HS-27A (cell line): ENCODE data around the gene PAX6.

Experiments used
- DNase-seq: peaks from one replicate; pipeline ENCODE4 v3.0.0-alpha.2; 2012; ENCODE audit warnings: low read depth, missing footprints

Gene PAX6

DNA sequence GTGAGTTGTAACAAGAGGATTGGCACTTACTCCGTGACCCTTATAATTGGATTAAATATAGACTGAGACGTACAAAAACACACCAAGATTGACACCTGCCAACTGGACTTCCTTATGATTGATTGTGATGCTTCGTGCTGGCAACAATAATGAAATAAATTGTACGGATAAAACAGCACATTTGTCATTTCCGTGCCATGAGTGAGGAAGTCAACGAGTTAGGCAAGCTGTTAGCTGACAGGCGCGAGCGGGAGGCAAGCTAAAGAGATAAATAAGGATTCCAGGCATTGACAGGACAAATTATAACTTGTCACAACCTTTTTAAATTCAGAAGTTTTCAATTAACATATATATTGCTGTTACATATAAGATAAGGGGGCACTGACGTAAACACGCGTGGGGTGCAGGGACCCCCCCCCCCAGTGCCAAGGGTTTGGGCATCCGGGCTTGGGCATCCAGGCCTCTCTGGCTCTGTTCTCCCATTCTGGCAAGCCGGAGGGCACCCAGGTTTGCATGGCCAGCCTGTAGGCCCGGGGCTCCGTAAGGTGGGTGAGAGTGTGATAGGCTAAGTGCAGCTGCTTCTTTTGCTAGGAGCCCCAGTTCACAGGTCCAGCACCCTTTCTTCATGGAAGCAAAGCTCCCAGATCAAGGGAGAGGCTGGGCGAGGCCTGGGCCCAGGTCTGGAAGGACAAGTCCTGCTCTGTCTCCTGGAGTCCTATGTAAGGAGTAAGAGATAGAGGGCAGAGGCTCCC is 11.2 kb upstream of the PAX6 start:
- no peak for DNase-seq

- DNase-seq, result no peak
Measured at GRCh38 chr11:31821766-31822165, 10.6 kb upstream of the PAX6 start.

DNA sequence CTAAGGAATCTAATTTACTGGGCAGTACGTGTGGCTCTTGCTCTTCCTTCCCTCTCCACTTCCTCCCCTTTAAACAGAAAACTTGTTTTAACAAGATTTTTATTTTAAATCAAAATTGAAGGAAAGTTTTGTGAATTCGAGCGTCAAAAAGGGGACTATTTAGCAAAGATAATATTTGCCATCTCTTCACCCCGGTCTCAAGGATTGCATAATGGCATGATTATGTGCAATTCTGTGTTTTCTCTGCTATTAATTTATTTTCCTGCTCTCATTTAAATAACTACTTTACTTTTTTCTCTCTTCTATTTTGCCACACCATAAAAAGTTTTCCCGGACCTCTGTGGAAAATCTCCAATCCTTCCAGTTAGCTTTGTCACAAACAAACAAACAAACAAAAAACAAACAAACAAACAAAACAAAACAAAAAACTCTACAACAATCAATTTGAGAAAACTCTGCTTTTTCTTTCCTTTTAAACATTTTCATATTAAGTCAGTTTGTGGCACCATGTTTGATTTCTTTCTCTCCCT is 10.2 kb upstream of the PAX6 start:
- DNase-seq, result no peak

GRCh38 chr11:31820438-31820818 is 9.3 kb upstream of the PAX6 start:
- no peak for DNase-seq

GRCh38 chr11:31819621-31820437 is 8.7 kb upstream of the PAX6 start:
- DNase-seq, result no peak

DNA sequence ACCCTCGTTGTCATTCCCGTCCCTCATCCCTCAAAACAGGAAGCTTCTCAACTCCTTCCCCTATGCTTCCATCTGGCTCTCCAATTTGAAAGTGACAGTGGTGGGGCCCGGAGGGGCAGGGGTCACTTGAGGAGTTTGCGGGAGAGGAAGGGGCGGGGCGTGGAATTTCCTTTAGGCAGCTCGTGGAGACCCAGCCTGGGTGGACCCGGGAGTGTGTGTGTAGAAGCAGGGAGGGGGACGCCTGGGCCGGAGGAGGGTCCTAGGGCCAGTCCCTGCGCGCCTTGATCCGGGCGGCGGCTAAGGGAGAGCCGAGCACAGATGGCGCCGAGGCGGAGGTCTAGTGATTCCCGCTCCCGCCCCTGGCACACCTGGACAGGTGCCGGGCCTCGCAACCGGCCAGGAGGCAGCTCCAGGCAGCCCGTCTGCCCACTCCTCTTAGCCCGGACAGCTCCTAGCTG is 7.8 kb upstream of the PAX6 start:
- no peak for DNase-seq

- no peak for DNase-seq
Measured at GRCh38 chr11:31818425-31818755, 7.3 kb upstream of the PAX6 start.

DNA sequence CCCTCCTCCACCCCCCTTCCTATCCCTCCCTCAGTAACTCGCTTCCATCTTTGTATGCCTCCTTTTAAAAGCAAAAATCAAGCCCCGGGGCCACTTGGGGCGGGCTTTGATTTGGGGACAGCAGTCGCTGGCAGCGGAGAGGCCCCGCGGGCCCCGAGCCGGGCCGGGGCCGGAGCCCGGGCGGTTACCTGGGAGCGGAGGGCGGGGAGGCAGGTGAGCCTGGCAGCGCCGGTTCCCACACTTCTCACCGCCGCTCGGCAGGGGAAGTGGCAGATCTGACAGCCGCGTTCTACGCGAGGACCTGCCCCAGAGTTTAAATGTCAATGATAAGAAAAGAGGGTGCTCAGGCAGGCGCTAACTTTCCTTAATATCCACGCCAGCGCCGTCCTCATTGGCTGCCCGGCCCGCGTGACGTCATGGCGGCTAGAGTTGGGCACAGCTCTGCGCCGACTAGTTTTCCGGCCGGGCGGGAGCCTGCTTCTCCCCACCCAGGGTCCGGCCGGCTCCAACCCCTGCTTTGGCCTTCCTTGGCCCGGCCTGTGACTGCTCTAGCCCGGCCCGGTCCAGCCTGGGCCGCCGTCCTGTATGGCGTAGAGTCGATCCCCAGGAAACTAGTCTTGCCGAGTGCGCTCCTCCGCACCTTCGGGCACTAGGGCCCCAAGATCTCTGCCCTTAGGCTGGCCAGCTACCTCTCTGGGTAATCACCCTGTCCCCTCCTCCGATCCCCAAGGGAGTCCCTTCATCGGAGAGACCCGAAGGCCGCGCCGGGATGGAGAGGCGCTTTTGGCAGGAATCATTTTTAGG is 6.7 kb upstream of the PAX6 start:
- no peak for DNase-seq

- DNase-seq, result no peak
Measured at GRCh38 chr11:31817054-31817620, 6.0 kb upstream of the PAX6 start.

- no peak for DNase-seq
Measured at GRCh38 chr11:31816468-31817053, 5.4 kb upstream of the PAX6 start.

GRCh38 chr11:31815711-31816467 is 4.8 kb upstream of the PAX6 start:
- DNase-seq, result no peak

DNA sequence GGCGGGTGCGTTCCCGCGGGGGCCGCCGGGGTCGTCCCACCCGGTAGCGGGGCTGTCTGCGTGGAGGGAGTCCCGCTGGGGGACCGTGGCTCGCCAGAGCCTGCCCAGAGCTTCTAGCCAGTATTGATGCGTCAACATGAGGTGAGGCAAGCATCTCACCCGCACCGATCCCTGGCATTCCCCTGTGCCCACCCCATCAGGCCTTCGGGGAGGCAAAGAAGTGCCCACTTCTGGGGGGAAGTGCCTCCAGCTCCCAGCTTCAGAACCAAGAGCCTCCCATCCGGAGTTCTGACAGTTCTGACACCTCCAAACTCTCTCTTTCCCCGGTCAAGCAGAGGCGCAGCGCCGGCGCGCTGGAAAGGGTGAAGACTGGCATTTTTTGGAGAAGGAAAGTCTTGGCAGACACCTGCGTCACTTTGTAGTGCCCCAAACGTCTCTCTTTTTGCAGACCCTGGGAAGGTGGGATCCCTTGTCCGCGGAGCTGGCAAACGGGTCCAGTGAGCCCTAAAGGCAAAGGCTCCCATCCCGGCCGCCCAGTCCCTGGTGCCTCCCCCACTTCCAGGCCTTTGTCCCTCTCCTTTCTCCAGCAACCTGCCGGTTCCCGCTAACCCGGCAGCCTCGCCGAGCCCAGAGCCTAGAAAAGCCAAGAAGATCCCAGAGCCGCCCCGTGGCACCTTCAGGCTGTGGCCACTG is 3.2 kb upstream of the PAX6 start:
- DNase-seq, result no peak

DNA sequence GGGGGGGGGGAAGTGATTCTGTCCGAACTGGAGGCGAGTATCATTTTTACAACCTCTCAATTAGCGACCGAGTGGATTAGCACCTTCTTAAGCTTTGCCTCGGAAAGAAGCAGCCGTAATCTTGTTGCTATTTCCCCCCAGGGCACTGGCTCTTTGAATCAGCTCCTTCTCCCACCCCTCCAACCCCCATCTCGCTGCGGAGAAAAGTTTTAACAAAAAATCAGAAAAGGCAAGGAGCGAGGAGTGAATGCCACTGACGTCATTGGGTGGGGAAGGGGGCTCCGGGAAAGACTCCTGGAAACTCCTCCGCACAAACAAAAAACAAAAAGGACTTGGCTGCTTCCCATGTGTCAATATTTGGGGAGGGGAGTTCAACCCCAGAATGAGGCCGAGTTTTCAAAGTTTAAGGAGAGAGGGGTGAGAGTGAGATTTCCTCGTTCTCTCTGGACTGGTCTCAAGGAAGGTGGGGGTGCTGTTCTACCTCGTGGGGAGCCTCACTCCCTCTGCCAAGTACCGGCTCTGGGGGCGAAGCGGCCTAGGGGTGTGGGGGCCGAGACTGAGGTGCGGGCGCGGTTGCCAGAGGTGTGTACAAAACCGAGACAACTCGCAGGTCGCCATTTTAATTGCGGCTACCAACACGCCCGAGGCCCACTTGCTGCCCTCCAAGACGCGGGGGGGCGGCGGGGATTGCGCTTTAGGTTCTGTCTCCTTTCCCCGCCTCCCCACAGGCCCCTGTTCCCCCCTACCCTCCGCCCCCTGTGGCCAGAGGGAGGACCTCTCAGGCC is 2.5 kb upstream of the PAX6 start:
- no peak for DNase-seq

DNA sequence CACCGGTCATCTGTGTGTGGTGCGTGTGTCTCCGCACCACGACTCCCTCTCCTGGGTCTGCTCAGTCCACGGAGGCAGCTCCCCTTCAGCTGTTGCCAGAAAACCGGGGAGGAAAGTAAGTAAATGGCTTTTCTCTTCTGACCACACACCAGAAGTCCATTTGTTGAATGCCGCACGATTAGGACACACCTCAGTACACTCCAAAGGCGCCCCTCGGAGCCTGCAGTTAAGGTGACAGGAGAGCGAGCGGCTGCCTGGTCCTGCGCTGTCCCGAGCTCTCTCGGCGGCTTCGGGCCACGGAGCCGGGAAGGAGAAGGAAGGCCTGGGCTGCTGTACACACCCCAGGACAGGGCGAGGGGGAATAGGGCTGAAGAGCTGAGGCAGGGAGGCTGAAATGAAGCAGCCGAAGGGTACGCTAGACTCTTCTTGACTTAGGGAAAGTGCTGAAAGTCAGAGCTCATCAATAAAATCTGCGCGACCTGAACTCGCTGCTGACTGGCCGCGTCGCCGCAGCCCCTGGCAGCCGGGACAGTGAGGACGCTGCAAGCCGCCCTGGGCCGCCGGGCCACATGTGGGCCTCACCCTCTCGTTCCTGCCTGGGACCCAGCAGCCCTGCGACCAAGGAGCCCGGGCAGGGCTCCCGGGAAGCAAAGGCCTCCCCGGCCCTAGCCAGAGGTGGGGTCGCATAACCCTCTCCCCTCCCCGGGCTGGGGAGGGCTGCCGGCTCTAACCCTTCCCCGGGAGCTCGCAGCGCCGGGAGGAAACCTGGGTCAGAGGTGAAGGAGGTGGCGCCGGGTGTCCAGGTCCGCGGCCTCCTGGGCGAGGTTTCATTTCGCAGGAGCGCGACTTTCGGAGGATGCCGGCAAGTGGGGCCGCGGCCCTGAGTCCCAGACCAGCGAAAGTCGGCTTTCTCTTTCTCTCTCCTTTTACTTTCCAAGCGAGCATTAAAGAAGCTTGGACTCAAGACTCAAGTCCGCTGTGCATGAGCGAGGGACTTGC is 1.6 kb upstream of the PAX6 start:
- no peak for DNase-seq

DNA sequence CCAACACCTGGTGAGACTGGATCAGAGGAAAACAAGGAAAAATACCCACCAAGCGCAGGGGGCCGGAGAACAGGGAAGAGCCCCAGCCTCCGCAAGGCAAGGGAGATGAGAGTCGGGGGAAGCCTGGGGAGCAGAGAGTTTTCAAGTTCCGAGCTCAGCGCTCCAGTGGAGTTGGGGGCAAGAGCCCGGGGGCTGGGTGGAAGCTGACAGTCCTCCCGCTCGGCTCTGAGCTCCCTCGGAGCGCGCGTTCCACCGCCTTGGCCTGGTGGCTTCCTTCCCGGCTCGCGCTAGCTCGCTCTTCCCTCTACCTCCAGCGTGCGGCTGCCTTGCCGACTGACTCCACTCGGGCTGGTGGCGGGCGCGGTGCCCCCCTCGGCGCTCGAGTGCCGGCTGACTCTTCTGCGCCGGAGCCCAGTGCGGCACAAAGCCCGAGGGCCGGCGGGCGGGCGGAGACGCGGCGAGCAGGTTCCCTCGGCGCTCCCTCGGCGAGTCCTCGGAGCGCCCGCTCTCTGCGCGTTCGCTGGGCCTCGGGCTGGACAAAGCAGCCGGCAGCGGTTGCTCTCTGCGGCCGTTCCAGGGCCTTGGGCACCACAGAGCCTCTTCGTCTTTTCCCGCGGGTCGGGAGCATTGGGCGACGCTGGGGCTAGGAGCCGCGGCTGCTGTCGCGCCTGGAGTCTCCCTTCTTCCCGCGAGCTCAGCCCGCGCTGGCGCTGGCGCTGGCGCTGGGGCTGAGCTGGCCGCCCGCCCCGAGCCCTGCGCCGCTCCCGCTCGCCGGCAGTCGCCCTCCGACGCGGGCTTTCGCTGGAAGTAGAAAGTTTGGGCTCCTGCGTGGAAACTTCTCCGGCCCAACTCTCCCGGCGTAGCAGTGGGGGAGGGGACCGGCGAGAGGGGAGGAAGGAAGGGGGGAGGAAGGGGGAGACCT is 1.0 kb downstream of the PAX6 start:
- DNase-seq, result peak; percentile 5

DNA sequence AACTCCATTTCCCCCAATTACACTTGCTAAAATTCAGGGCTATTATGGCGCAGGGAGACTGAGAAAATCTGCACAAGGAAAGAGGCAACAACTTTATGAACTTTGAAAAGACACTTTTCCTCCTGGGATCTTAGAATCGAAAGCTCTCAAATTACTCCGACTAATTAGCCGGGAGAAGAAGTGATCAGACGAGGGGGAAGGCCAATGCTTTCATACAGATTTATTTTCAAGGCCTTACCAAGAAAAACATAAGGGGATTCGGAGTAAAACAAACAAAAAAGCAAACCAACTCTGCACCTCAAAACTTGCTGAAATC is 1.6 kb downstream of the PAX6 start:
- no peak for DNase-seq
